ENCODE results near the gene IRF2BP2. TPM values are rescaled to one million over a fixed set of nuclear protein-coding genes. Genes with fewer than 3 reads are reported as not detected.

IRF2BP2 gene
- total and polyA plus RNA-seq, 2 of the 13 experiments (the other 11 are each of a cell fraction or from before 2014, with no cell fraction given) = 140 to 147 TPM

DNA sequence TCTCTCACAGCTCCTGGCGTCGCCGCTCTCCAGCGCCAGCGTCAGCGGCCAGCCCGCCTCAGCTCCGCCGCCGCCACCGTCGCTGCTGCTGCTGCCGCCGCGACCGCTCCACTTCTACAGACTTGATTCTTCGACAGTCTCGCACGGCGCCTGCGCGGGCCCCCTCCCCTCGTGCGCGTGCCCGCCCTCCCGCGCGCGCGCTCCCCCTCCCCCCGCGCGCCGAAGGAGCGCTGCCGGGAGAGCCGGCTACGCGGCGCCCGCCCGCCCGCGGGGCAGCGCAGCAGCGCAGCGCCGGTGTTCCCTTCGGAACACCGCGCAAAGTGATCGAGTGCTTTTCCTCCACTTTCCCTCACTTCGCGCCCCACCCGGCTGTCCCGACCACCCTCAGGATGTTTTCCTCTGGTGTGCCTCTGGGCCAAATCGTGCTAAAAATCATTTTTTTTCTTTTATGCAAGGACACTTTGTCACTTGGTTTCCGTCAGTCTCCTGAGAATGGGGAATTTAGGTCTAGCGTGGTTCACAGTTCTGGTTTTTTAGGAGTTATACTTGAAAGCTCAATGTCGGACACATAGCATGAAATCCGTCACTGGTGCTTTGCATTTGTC is at the start of gene IRF2BP2 (continued):
- TF ChIP-seq, protein P1, sequence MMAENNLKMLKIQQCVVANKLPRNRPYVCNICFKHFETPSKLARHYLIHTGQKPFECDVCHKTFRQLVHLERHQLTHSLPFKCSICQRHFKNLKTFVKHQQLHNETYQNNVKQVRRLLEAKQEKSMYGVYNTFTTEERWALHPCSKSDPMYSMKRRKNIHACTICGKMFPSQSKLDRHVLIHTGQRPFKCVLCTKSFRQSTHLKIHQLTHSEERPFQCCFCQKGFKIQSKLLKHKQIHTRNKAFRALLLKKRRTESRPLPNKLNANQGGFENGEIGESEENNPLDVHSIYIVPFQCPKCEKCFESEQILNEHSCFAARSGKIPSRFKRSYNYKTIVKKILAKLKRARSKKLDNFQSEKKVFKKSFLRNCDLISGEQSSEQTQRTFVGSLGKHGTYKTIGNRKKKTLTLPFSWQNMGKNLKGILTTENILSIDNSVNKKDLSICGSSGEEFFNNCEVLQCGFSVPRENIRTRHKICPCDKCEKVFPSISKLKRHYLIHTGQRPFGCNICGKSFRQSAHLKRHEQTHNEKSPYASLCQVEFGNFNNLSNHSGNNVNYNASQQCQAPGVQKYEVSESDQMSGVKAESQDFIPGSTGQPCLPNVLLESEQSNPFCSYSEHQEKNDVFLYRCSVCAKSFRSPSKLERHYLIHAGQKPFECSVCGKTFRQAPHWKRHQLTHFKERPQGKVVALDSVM (CRISPR knock-in tag; IDR thresholded peaks at IDR 0.05) = peak; percentile 65
- TF ChIP-seq, protein P2, sequence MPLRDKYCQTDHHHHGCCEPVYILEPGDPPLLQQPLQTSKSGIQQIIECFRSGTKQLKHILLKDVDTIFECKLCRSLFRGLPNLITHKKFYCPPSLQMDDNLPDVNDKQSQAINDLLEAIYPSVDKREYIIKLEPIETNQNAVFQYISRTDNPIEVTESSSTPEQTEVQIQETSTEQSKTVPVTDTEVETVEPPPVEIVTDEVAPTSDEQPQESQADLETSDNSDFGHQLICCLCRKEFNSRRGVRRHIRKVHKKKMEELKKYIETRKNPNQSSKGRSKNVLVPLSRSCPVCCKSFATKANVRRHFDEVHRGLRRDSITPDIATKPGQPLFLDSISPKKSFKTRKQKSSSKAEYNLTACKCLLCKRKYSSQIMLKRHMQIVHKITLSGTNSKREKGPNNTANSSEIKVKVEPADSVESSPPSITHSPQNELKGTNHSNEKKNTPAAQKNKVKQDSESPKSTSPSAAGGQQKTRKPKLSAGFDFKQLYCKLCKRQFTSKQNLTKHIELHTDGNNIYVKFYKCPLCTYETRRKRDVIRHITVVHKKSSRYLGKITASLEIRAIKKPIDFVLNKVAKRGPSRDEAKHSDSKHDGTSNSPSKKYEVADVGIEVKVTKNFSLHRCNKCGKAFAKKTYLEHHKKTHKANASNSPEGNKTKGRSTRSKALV (CRISPR knock-in tag; IDR thresholded peaks at IDR 0.05) = peak; percentile 50; the same call in 1 of the 2 replicates
- TF ChIP-seq, protein P3, sequence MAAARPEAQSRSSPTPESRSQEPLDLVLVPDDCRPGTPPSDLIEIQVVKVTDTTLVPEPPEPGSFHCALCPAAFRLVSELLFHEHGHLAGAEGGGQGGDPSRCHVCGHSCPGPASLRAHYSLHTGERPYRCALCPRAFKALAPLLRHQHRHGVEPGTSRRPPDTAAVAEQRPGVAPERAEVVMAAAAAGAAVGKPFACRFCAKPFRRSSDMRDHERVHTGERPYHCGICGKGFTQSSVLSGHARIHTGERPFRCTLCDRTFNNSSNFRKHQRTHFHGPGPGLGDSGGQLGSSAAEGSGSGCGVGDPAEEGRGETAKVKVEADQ (CRISPR knock-in tag; IDR thresholded peaks at IDR 0.05; ENCODE audit: borderline replicate concordance) = no peak
- TF ChIP-seq SOX6 (IDR thresholded peaks at IDR 0.05) (no peak), SOX6 (CRISPR knock-in tag; IDR thresholded peaks at IDR 0.05) (0 out of 2 replicates have a peak, but pooled peaks have one; percentile 47), GABPB1 (CRISPR knock-in tag; IDR thresholded peaks at IDR 0.05) (0 out of 2 replicates have a peak, but pooled peaks have one; percentile 22), ZNF431 (CRISPR knock-in tag; IDR thresholded peaks at IDR 0.05; ENCODE audit: borderline replicate concordance, low read depth) (no peak), POLR2G (IDR thresholded peaks at IDR 0.05; ENCODE audit: low read depth, low read length) (peak; percentile 95), ZNF672 (CRISPR knock-in tag; IDR thresholded peaks at IDR 0.05) (no peak), RBFOX2 (IDR thresholded peaks at IDR 0.05; ENCODE audit: low read depth, low read length) (peak; percentile 17; the same call in 1 of the 2 replicates), TCF12 (IDR thresholded peaks at IDR 0.05) (no peak), TCF12 (CRISPR knock-in tag; IDR thresholded peaks at IDR 0.05) (no peak), SOX13 (IDR thresholded peaks at IDR 0.05) (no peak), SOX13 (CRISPR knock-in tag; conservative IDR thresholded peaks at IDR 0.05 in 1 of 2, IDR thresholded peaks at IDR 0.05 in 1 of 2) (peak; percentile 3 to 33; a peak in 1 of 4 replicates), RARA (CRISPR knock-in tag; IDR thresholded peaks at IDR 0.05) (0 out of 2 replicates have a peak, but pooled peaks have one; percentile 4)
- TF ChIP-seq, protein P4, sequence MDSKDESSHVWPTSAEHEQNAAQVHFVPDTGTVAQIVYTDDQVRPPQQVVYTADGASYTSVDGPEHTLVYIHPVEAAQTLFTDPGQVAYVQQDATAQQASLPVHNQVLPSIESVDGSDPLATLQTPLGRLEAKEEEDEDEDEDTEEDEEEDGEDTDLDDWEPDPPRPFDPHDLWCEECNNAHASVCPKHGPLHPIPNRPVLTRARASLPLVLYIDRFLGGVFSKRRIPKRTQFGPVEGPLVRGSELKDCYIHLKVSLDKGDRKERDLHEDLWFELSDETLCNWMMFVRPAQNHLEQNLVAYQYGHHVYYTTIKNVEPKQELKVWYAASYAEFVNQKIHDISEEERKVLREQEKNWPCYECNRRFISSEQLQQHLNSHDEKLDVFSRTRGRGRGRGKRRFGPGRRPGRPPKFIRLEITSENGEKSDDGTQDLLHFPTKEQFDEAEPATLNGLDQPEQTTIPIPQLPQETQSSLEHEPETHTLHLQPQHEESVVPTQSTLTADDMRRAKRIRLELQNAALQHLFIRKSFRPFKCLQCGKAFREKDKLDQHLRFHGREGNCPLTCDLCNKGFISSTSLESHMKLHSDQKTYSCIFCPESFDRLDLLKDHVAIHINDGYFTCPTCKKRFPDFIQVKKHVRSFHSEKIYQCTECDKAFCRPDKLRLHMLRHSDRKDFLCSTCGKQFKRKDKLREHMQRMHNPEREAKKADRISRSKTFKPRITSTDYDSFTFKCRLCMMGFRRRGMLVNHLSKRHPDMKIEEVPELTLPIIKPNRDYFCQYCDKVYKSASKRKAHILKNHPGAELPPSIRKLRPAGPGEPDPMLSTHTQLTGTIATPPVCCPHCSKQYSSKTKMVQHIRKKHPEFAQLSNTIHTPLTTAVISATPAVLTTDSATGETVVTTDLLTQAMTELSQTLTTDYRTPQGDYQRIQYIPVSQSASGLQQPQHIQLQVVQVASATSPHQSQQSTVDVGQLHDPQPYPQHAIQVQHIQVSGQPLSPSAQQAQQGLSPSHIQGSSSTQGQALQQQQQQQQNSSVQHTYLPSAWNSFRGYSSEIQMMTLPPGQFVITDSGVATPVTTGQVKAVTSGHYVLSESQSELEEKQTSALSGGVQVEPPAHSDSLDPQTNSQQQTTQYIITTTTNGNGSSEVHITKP (CRISPR knock-in tag; IDR thresholded peaks at IDR 0.05; ENCODE audit: low read depth) = 0 out of 2 replicates have a peak, but pooled peaks have one; percentile 13
- TF ChIP-seq, protein P5, sequence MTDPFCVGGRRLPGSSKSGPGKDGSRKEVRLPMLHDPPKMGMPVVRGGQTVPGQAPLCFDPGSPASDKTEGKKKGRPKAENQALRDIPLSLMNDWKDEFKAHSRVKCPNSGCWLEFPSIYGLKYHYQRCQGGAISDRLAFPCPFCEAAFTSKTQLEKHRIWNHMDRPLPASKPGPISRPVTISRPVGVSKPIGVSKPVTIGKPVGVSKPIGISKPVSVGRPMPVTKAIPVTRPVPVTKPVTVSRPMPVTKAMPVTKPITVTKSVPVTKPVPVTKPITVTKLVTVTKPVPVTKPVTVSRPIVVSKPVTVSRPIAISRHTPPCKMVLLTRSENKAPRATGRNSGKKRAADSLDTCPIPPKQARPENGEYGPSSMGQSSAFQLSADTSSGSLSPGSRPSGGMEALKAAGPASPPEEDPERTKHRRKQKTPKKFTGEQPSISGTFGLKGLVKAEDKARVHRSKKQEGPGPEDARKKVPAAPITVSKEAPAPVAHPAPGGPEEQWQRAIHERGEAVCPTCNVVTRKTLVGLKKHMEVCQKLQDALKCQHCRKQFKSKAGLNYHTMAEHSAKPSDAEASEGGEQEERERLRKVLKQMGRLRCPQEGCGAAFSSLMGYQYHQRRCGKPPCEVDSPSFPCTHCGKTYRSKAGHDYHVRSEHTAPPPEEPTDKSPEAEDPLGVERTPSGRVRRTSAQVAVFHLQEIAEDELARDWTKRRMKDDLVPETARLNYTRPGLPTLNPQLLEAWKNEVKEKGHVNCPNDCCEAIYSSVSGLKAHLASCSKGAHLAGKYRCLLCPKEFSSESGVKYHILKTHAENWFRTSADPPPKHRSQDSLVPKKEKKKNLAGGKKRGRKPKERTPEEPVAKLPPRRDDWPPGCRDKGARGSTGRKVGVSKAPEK (CRISPR knock-in tag; IDR thresholded peaks at IDR 0.05; ENCODE audit: borderline replicate concordance) = no peak

Data from HepG2 (cell line).